HG02571 (cell line): ENCODE measurements around the gene NLRP4.

Experiments
- ATAC-seq: cut with Tn5 transposase; IDR thresholded peaks from one replicate; pipeline ENCODE4 v1.9.1; 2021; ENCODE audit warnings: mild to moderate bottlenecking, moderate library complexity; ENCODE audit not compliant: unreplicated experiment

NLRP4 gene

GRCh38 chr19:55836340-55836739 lies at the start of gene NLRP4:
NLRP4 (plus strand) TSS chr19:55836540; CDS start chr19:55852081, 15,541 bp downstream.
- ATAC-seq = no peak

- no peak for ATAC-seq
Observed at GRCh38 chr19:55795021-55795420, 41.3 kb upstream of the NLRP4 start.

- no peak for ATAC-seq
Observed at GRCh38 chr19:55801416-55801815, 34.9 kb upstream of the NLRP4 start.

- ATAC-seq = no peak
Observed at GRCh38 chr19:55802281-55802680, 34.1 kb upstream of the NLRP4 start.

- ATAC-seq = no peak
Observed at GRCh38 chr19:55809381-55810058, 26.8 kb upstream of the NLRP4 start.

GRCh38 chr19:55811340-55811739 lies 25.0 kb upstream of the NLRP4 start:
- ATAC-seq = no peak

- no peak for ATAC-seq
Observed at GRCh38 chr19:55812449-55812848, 23.9 kb upstream of the NLRP4 start.

GRCh38 chr19:55813906-55814305 lies 22.4 kb upstream of the NLRP4 start:
- no peak for ATAC-seq

- ATAC-seq = no peak
Observed at GRCh38 chr19:55820037-55820436, 16.3 kb upstream of the NLRP4 start.

- no peak for ATAC-seq
Observed at GRCh38 chr19:55830656-55831055, 5.7 kb upstream of the NLRP4 start.

GRCh38 chr19:55831846-55832245 lies 4.5 kb upstream of the NLRP4 start, which contains the start of gene NLRP11:
NLRP11 (minus strand) TSS chr19:55831999; CDS start chr19:55818174, 13,825 bp downstream.
- no peak for ATAC-seq

GRCh38 chr19:55832676-55833075 lies 3.7 kb upstream of the NLRP4 start:
- no peak for ATAC-seq

- ATAC-seq = no peak
Observed at GRCh38 chr19:55838251-55838650, 1.9 kb downstream of the NLRP4 start.

GRCh38 chr19:55838906-55839305 lies 2.6 kb downstream of the NLRP4 start:
- ATAC-seq = no peak

GRCh38 chr19:55855160-55855559 lies 18.8 kb downstream of the NLRP4 start:
- ATAC-seq = no peak

GRCh38 chr19:55857149-55857548 lies 20.8 kb downstream of the NLRP4 start:
- no peak for ATAC-seq

- ATAC-seq = no peak
Observed at GRCh38 chr19:55857974-55858373, 21.6 kb downstream of the NLRP4 start.

- no peak for ATAC-seq
Observed at GRCh38 chr19:55858401-55858800, 22.1 kb downstream of the NLRP4 start.

- no peak for ATAC-seq
Observed at GRCh38 chr19:55858969-55859368, 22.6 kb downstream of the NLRP4 start.

- no peak for ATAC-seq
Observed at GRCh38 chr19:55866521-55866920, 30.2 kb downstream of the NLRP4 start.

GRCh38 chr19:55867101-55867500 lies 30.8 kb downstream of the NLRP4 start:
- ATAC-seq = no peak

- no peak for ATAC-seq
Observed at GRCh38 chr19:55870736-55871135, 34.4 kb downstream of the NLRP4 start.

GRCh38 chr19:55877211-55877610 lies 40.9 kb downstream of the NLRP4 start:
- no peak for ATAC-seq
